ENCODE data around the gene CTSZ. TPM values are rescaled to one million over a fixed set of nuclear protein-coding genes. Genes with fewer than 3 reads are reported as not detected.

The CTSZ gene
- polyA plus RNA-seq, 1 experiment: 141 TPM

DNA sequence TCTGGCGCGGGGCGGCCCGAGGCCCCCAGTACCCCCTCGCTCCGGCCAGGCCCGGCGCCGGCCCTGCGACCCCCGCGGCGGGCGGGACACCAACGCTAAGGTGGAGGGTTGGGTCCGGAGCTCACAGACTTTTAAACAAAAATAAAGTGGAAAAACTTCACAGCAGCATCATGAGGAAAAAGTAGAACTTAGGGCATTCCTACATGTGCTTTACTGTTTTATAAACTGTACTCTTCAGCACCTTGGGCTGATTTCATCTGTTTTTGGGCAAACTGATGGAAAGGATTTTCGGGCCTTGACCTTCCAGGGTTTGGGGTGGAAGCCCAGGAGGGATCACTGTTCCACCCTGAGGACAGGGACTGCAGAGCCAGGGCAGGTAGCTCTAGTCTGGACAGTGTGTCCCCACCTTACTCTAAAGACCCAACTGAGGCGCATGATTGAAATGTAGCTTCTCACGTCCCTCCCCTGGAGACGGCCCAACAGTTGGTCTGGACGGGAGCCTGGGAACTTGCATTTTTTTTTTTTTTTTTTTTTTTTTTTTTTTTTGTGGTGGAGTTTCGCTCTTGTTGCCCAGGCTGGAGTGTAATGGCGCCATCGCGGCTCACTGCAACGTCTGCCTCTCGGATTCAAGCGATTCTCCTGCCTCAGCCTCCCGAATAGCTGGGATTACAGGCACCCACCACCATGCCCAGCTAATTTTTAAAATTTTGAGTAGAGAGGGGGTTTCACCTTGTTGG lies 25.3 kb downstream of the CTSZ start:
- CTCF ChIA-PET: interaction anchor here (0.5 to 1.9 kb wide), 2 partner anchors 112 to 1622 kb away, joined by 3 to 5 read pairs; no protein-coding TSS in a partner anchor
- peak overlapping the region; percentile 84 for H3K4me3 ChIP-seq (ENCODE audit: low read depth, low read length)
- TF ChIP-seq, protein P1, sequence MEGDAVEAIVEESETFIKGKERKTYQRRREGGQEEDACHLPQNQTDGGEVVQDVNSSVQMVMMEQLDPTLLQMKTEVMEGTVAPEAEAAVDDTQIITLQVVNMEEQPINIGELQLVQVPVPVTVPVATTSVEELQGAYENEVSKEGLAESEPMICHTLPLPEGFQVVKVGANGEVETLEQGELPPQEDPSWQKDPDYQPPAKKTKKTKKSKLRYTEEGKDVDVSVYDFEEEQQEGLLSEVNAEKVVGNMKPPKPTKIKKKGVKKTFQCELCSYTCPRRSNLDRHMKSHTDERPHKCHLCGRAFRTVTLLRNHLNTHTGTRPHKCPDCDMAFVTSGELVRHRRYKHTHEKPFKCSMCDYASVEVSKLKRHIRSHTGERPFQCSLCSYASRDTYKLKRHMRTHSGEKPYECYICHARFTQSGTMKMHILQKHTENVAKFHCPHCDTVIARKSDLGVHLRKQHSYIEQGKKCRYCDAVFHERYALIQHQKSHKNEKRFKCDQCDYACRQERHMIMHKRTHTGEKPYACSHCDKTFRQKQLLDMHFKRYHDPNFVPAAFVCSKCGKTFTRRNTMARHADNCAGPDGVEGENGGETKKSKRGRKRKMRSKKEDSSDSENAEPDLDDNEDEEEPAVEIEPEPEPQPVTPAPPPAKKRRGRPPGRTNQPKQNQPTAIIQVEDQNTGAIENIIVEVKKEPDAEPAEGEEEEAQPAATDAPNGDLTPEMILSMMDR (IDR thresholded peaks at IDR 0.05; ENCODE audit: low read depth, low read length): no peak
- peaks cover 3% of the 10 kb centered on the region for H3K27me3 ChIP-seq (ENCODE audit: control insufficient read depth, insufficient read depth, low read length)
- H3K27ac ChIP-seq (ENCODE audit: low read depth, low read length): no peak overlapping the region
- H3K9me3 ChIP-seq (ENCODE audit: control insufficient read depth, insufficient read depth, low read length): no peaks in the 10 kb centered on the region
- DNase-seq (ENCODE audit: low read depth, low spot score): no peak
- POLR2A ChIA-PET: interaction anchor here (0.5 to 1.5 kb wide), 5 partner anchors 10 to 606 kb away, joined by 4 to 11 read pairs (median 6); partner anchors contain the start of gene ATP5F1E

DNA sequence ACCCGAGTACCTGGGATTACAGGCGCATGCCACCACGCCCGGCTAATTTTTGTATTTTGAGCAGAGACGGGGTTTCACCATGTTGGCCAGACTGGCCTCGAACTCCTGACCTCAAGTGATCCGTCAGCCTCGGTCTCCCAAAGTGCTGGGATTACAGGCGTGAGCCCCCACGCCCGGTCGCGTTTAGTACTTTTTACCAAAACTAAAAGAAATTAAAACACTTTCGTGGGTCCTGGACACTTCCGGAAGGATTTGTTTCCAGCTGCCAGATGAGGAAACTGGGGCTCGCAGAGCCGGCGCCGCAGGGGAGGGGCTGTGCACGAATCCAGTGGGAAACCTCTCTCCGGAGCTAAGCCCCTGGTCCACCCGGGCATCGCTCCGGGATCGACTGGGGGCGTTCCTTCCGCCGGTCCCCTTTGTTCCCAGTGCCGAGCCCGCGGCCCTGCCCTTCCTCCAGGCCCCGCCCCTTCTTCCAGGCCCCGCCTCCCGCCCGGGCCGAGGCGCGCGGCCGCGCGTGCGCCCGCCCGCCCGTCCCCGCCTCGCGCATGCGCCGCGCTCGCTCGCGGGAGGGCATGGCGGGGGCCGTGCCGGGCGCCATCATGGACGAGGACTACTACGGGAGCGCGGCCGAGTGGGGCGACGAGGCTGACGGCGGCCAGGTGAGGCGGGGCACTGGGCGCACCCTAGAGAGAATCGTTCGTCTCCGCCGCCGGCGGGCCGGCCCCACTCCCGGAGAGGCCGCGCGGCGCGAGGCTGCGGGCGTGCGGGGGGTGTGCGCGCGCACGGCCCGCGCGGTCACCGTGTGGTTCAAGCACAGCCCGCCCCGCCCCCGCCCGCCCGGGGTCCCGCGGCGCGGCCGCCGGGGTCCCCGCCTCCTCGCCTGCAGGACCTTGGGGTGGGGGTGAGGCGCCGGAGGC lies 26.1 kb downstream of the CTSZ start, which contains the start of gene NELFCD:
NELFCD (plus strand) TSS at position 546 of the 917 bp plus-strand sequence; CDS start at position 600, 54 bp downstream.
- CTCF ChIA-PET: no interaction called here
- no peak within 1 kb of the TSS for H3K27ac ChIP-seq (ENCODE audit: low read depth, low read length)

DNA sequence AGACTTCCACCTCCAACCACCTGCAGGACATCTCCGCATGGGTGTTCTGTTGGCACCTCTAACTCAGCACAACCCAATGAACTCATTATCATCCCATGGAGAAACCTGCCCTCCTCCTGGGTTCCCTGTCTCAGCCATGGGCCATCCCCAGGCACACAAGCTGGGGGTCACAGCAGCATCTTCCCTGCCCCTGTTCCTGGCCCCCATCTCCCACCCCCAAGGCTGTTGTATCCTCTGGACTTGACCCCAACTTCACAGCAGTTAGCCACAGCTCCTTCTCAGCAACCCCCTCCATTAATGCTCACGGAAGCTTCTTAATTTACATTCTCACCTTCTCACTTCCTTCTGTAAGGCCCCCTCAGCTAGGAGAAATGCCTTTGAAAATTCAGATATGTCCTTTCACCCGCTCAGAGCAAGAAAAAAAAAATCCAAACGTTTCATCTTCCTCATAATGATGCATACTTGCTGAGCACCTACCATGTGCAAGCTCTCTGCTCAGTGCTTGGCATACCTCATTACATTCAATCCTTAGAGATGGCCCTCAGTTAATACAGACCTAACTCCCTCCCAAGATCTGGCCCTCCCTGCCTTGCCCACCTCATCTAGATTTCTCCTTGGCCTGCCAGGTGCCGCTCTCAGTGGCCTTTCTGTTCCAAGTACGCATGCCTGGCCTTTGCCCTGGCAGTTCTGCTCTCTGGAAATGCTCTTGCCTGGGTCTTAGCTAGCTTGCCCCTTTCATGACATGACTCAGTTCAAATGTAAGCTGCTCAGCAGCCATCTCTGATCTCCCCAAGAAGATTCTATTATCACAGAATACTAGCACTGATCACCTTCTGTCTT lies 28.5 kb downstream of the CTSZ start:
- ChIA-PET CTCF (no interaction called here), POLR2A (no interaction called here)
- TF ChIP-seq, protein P1 (IDR thresholded peaks at IDR 0.05; ENCODE audit: low read depth, low read length): no peak
- no peak for DNase-seq (ENCODE audit: low read depth, low spot score)
- Histone ChIP-seq H3K4me3 (ENCODE audit: low read depth, low read length) (no peak overlapping the region), H3K9me3 (ENCODE audit: control insufficient read depth, insufficient read depth, low read length) (peaks cover 5% of the 10 kb centered on the region; the same call in 1 of the 2 replicates), H3K27me3 (ENCODE audit: control insufficient read depth, insufficient read depth, low read length) (peaks cover 3% of the 10 kb centered on the region), H3K27ac (ENCODE audit: low read depth, low read length) (no peak overlapping the region)

More for the DNA sequence above, 26.1 kb downstream of the CTSZ start, which contains the start of gene NELFCD:
- H3K9me3 ChIP-seq (ENCODE audit: control insufficient read depth, insufficient read depth, low read length): 0 out of 2 replicates have a peak, but pooled peaks cover 2% of the 10 kb centered on the region
- H3K27me3 ChIP-seq (ENCODE audit: control insufficient read depth, insufficient read depth, low read length): peaks cover 3% of the 10 kb centered on the region
- POLR2A ChIA-PET: interaction anchor here (0.5 to 1.5 kb wide), 4 partner anchors 11 to 606 kb away, joined by 4 to 11 read pairs (median 7); no protein-coding TSS in a partner anchor
- peak; percentile 33 for DNase-seq (ENCODE audit: low read depth, low spot score)
- peak within 1 kb of the TSS; percentile 84 for H3K4me3 ChIP-seq (ENCODE audit: low read depth, low read length)
- TF ChIP-seq, protein P1 (IDR thresholded peaks at IDR 0.05; ENCODE audit: low read depth, low read length): no peak

DNA sequence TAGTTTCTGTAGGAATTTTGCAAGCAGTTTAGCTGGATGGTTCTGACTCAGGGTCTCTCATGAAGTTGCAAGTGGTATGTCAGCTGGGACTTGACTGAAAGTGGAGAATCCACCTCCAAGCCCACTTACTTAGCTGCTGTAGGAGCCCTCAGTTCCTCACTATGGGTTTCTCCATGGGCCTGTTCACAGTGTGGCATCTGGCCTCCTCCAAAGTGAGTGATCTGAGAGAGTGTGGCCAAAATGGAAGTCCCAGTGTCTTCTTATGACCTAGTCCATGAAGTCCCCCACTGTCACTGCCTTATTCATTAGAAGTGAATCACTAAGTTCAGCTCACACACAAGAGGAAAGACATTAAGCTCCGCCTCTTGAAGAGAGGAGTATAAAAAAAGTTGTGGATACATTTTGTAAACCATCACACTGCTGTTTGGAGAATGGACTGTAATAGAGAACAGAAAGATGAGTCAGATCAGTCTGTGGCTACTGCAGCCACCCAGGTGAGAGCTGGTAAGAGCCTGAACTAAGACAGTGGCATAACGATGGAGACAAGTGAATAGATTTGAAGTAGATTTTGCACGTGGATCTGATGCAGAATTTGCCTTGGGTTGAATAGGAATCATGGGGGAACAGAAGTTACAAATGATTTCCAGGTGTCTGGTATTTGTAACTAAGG lies 30.9 kb downstream of the CTSZ start:
- Histone ChIP-seq H3K27me3 (ENCODE audit: control insufficient read depth, insufficient read depth, low read length) (peaks cover 6% of the 10 kb centered on the region), H3K27ac (ENCODE audit: low read depth, low read length) (no peak overlapping the region), H3K4me3 (ENCODE audit: low read depth, low read length) (no peak overlapping the region), H3K9me3 (ENCODE audit: control insufficient read depth, insufficient read depth, low read length) (peaks cover 5% of the 10 kb centered on the region; the same call in 1 of the 2 replicates)
- TF ChIP-seq, protein P1 (IDR thresholded peaks at IDR 0.05; ENCODE audit: low read depth, low read length): no peak
- DNase-seq (ENCODE audit: low read depth, low spot score): no peak
- POLR2A ChIA-PET: interaction anchor here (0.5 kb wide), 1 partner anchor 20 kb away, joined by 3 read pairs; no protein-coding TSS in a partner anchor
- CTCF ChIA-PET: no interaction called here

Measured in AG04450 (cell line).